ENCODE measurements around the gene PDIA5. TPM values are rescaled to one million over a fixed set of nuclear protein-coding genes. Genes with fewer than 3 reads are reported as not detected.

PDIA5 gene
- total and polyA plus RNA-seq, 11 donors = 3.3 to 16.3 (median 6.4) TPM

DNA sequence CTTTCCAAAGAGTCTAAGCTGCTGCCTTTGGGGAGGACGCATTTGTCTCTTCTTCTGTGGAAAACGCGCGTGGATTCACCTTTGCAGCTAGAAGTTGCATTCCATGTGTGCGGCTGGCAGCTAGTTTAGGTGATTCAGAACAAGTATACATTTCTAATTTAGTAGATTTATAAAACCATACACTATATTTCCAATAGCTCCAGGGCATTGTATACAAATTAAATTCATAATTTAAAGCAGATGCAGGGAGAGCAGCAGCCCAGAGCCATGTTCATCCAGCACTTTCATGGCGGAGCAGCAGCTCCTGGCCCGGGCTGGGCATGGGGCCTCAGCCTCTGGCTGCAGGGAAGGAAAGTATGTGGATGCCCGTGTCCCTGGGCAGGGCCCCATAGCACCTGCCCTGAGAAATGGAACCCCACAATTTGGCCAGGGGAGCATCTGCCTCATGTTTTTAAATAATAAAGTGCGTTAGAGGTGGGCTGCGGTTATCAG is 92.1 kb downstream of the PDIA5 start:
- ATAC-seq (no peak), DNase-seq (no peak)
- TF ChIP-seq, protein P1, sequence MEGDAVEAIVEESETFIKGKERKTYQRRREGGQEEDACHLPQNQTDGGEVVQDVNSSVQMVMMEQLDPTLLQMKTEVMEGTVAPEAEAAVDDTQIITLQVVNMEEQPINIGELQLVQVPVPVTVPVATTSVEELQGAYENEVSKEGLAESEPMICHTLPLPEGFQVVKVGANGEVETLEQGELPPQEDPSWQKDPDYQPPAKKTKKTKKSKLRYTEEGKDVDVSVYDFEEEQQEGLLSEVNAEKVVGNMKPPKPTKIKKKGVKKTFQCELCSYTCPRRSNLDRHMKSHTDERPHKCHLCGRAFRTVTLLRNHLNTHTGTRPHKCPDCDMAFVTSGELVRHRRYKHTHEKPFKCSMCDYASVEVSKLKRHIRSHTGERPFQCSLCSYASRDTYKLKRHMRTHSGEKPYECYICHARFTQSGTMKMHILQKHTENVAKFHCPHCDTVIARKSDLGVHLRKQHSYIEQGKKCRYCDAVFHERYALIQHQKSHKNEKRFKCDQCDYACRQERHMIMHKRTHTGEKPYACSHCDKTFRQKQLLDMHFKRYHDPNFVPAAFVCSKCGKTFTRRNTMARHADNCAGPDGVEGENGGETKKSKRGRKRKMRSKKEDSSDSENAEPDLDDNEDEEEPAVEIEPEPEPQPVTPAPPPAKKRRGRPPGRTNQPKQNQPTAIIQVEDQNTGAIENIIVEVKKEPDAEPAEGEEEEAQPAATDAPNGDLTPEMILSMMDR (IDR thresholded peaks at IDR 0.05) = no peak
- no peak for TF ChIP-seq POLR2A (IDR thresholded peaks at IDR 0.05)
- Histone ChIP-seq H3K9me3 (no peaks in the 10 kb centered on the region), H3K36me3 (peaks cover 0 to 47% (median 37%) of the 10 kb centered on the region in 9 donors), H3K27ac (no peak overlapping the region), H3K4me1 (peaks cover 0 to 19% (median 5%) of the 10 kb centered on the region in 12 donors), H3K27me3 (no peaks in the 10 kb centered on the region), H3K4me3 (no peak overlapping the region)
- intact Hi-C loops (cut with DNase I) = no loop called here
- 95 to 98% (median 97%) methylated on average over 10 of the region's 10 CpGs for WGBS, 4 donors

DNA sequence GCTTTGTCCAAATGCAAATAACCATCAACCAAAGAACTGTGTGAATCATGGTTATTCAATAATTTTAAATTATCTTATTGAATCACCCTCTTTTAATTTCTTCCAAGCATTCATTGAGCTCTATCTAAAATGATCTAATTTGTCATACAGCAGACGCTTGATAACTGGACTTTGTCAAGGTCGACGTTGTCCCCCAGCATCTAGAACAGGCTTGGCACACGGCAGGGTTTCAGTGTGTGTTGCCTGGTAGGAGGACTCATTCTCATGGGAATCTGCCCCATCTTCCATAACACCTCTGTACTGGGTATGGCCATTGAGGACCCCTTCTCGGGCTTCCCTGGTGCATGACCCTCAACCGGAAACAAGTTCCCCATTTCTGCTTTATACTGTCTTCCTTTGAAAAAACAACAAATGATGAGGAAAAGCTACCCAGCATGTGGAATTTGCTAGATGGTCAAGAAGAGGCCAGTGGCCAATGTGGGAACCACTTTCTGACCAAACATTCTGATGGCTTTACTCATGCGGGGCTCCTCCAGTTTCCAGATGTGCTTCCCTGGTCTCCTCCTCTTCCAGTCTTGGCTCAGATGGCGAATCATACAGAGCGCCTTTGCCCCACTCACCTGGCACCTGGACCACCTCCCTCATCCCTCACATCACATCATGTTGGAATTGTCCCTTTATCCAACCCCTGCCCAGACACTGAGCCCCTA is 93.3 kb downstream of the PDIA5 start:
- peaks cover 0 to 19% (median 3%) of the 10 kb centered on the region in 12 donors for H3K4me1 ChIP-seq
- peaks cover 0 to 51% (median 42%) of the 10 kb centered on the region in 9 donors for H3K36me3 ChIP-seq
- no peaks in the 10 kb centered on the region for H3K27me3 ChIP-seq
- 78 to 94% (median 91%) methylated on average over 9 of the region's 9 CpGs for WGBS, 4 donors
- H3K4me3 ChIP-seq = no peak overlapping the region
- ATAC-seq = no peak
- peaks cover 0 to 3% (median 0%) of the 10 kb centered on the region in 12 donors for H3K9me3 ChIP-seq
- no peak for TF ChIP-seq POLR2A (IDR thresholded peaks at IDR 0.05)
- TF ChIP-seq, protein P1 (IDR thresholded peaks at IDR 0.05) = no peak
- H3K27ac ChIP-seq = no peak overlapping the region
- no peak for DNase-seq
- intact Hi-C loops (cut with DNase I) = no loop called here

DNA sequence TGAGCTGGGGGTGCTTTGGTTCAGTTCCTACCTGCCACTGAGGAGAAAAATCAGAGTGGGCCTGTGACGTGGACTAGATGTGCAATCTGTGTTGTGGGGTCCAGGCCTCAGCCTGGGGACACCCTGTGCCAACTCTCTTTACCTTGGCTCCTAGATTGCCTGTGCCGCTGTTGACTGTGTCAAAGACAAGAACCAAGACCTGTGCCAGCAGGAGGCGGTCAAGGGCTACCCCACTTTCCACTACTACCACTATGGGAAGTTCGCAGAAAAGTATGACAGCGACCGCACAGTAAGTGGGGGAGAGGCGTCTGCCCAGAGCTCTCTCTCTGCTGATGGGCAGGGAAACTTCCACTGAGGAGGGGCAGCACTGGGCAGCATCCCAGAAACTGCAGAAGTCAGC is 94.3 kb downstream of the PDIA5 start:
- H3K4me3 ChIP-seq = no peak overlapping the region
- peaks cover 0 to 14% (median 2%) of the 10 kb centered on the region in 12 donors for H3K4me1 ChIP-seq
- WGBS, 4 donors = 89 to 100% (median 96%) methylated on average over 7 of the region's 7 CpGs
- DNase-seq = no peak
- H3K9me3 ChIP-seq = peaks cover 0 to 6% (median 0%) of the 10 kb centered on the region in 12 donors
- no peak for ATAC-seq
- H3K27me3 ChIP-seq = no peaks in the 10 kb centered on the region
- peaks cover 0 to 49% (median 43%) of the 10 kb centered on the region in 9 donors for H3K36me3 ChIP-seq
- no peak overlapping the region for H3K27ac ChIP-seq
- TF ChIP-seq, protein P1 (IDR thresholded peaks at IDR 0.05) = peak in 1 of 12 donors; percentile 7
- TF ChIP-seq POLR2A (IDR thresholded peaks at IDR 0.05) = no peak
- intact Hi-C loops (cut with DNase I) = no loop called here

DNA sequence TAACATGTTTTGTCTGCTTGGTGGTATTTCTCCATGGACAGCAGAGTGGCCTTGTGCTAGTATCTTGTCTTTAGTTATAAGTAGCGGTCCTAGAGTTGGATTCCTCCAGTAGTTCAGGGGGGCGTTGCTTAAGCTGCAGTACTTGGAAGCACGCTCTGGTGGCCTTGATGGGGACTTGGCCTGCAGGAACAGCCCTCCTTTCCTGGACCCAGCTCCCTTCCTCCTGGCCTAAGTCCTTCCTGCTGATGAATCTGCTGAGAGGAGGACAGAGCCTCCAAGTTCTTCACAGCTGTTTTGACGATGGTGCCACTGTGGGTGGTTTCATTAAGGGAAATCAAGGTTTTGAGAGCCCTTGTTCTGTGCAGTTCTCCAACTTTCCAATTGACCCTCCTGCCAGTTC is 96.3 kb downstream of the PDIA5 start:
- Histone ChIP-seq H3K4me3 (no peak overlapping the region), H3K27me3 (no peaks in the 10 kb centered on the region), H3K27ac (no peak overlapping the region), H3K36me3 (peaks cover 0 to 45% (median 43%) of the 10 kb centered on the region in 9 donors), H3K9me3 (peaks cover 0 to 13% (median 0%) of the 10 kb centered on the region in 12 donors), H3K4me1 (peaks cover 0 to 2% (median 0%) of the 10 kb centered on the region in 12 donors)
- no peak for ATAC-seq
- DNase-seq = no peak
- intact Hi-C loops (cut with DNase I) = no loop called here
- TF ChIP-seq, protein P1 (IDR thresholded peaks at IDR 0.05) = no peak
- TF ChIP-seq POLR2A (IDR thresholded peaks at IDR 0.05) = no peak
- 86 to 97% (median 93%) methylated on average over 4 of the region's 4 CpGs for WGBS, 4 donors

All from heart left ventricle (tissue), 16 donors.